Activated B cell treated with CpG ODN at 0.5 μM for 24 hours (primary cell): ENCODE measurements around the gene PAQR4. TPM values are rescaled to one million over a fixed set of nuclear protein-coding genes. Genes with fewer than 3 reads are reported as not detected.

ENCODE experiments used
- ATAC-seq: fragments of 200-7000 bp; cut with Tn5 transposase; one replicate; pipeline ENCODE4 v1.10.0; 2021; ENCODE audit warnings: low read depth, mild to moderate bottlenecking, moderate library complexity
- CTCF ChIA-PET: fragments of 350-600 bp; sonication (Branson Sonifier 250); formaldehyde crosslinking; loops from one replicate; lab custom pipeline; 2021; ENCODE audit warnings: antibody characterized with exemption; lab: Charles Lee
- POLR2A ChIA-PET: fragments of 350-600 bp; sonication (Branson Sonifier 250); formaldehyde crosslinking; loops from one replicate; lab custom pipeline; 2021; ENCODE audit warnings: antibody characterized with exemption; lab: Charles Lee
- DNase-seq: peaks from one replicate; pipeline ENCODE4 v3.0.0; 2022
- H3K27ac Mint-ChIP-seq: one replicate; pipeline ENCODE4 v1.8.0; 2020; ENCODE audit warnings: mixed read lengths
- H3K27me3 Mint-ChIP-seq: one replicate; pipeline ENCODE4 v1.8.0; 2021; ENCODE audit warnings: mixed read lengths
- H3K36me3 Mint-ChIP-seq: one replicate; pipeline ENCODE4 v1.8.0; 2021; ENCODE audit warnings: low read depth, mixed read lengths
- H3K4me1 Mint-ChIP-seq: one replicate; pipeline ENCODE4 v1.8.0; 2021; ENCODE audit warnings: mixed read lengths
- H3K4me3 Mint-ChIP-seq: one replicate; pipeline ENCODE4 v1.8.0; 2020; ENCODE audit warnings: mild to moderate bottlenecking, mixed read lengths
- H3K9me3 Mint-ChIP-seq: one replicate; pipeline ENCODE4 v1.8.0; 2020; ENCODE audit warnings: mixed read lengths
- CTCF ChIP-seq: fragments of 200-600 bp; IDR thresholded peaks from one replicate; pipeline ENCODE4 v1.8.0; 2022; ENCODE audit warnings: antibody characterized with exemption, mild to moderate bottlenecking
- intact Hi-C: fragments of 100-400 bp; cut with micrococcal nuclease; formaldehyde crosslinking; loops from one replicate; pipeline ENCODE4 v1.15.1; 2024
- total RNA-seq: library from RNA; stranded (reverse); gene quantifications from 2 replicates; pipeline ENCODE4 v1.2.3, GENCODE V29; 2022

Gene PAQR4
- total RNA-seq, 1 donor from 2014 or later: 2.7 TPM

DNA sequence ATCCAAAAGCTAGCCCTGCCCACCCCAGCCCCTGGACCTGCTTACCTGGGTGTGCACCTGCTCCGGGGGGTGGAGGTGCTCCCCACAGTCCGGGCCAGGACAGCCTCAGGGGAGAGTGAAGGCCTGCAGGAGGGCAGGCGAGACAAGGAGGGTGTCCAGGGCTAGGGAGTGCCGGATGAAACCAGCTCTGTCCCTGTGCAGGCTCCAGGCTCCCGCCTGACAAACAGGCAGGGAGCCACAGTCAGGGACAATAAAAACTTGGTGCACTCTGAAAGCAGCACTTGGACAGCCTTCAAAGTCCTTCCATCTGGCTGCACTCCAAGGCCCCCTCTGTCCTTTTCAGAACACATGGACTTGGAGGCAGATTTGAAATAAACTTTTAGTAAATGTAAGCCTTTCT is 3.9 kb downstream of the PAQR4 start:
- Mint-ChIP-seq H3K27ac (no peak overlapping the region), H3K4me3 (no peak overlapping the region), H3K4me1 (peaks cover 10% of the 10 kb centered on the region), H3K36me3 (no peaks in the 10 kb centered on the region), H3K9me3 (no peaks in the 10 kb centered on the region), H3K27me3 (peaks cover 9% of the 10 kb centered on the region)
- ATAC-seq (no peak), DNase-seq (no peak)
- intact Hi-C loops: no loop called here
- POLR2A ChIA-PET: no interaction called here
- TF ChIP-seq CTCF: no peak
- CTCF ChIA-PET: no interaction called here

- Mint-ChIP-seq H3K4me1 (peaks cover 4% of the 10 kb centered on the region), H3K36me3 (no peaks in the 10 kb centered on the region), H3K27ac (no peak overlapping the region), H3K9me3 (no peaks in the 10 kb centered on the region), H3K4me3 (no peak overlapping the region), H3K27me3 (peaks cover 5% of the 10 kb centered on the region)
- no peak for ATAC-seq
- ChIA-PET POLR2A (interaction anchor here (1.3 kb wide), 1 partner anchor 62 kb away, joined by 4 read pairs; the partner anchor contains the start of gene FLYWCH1), CTCF (no interaction called here)
- no peak for DNase-seq
- no peak for TF ChIP-seq CTCF
- intact Hi-C loops: no loop called here
These were observed 4.6 kb downstream of the PAQR4 start for GRCh38 chr16:2973605-2974318.

- CTCF ChIA-PET: interaction anchor here (1.2 kb wide), 1 partner anchor 58 kb away, joined by 3 read pairs; no protein-coding TSS in a partner anchor
- Mint-ChIP-seq H3K9me3 (no peaks in the 10 kb centered on the region), H3K4me3 (no peak overlapping the region), H3K4me1 (peaks cover 2% of the 10 kb centered on the region), H3K27ac (no peak overlapping the region), H3K27me3 (peaks cover 5% of the 10 kb centered on the region), H3K36me3 (no peaks in the 10 kb centered on the region)
- POLR2A ChIA-PET: interaction anchor here (1.3 kb wide), 1 partner anchor 63 kb away, joined by 4 read pairs; the partner anchor contains the start of gene FLYWCH1
- DNase-seq (no peak), ATAC-seq (no peak)
- TF ChIP-seq CTCF: no peak
- intact Hi-C loops: no loop called here
These were observed 5.3 kb downstream of the PAQR4 start for GRCh38 chr16:2974319-2975056.

DNA sequence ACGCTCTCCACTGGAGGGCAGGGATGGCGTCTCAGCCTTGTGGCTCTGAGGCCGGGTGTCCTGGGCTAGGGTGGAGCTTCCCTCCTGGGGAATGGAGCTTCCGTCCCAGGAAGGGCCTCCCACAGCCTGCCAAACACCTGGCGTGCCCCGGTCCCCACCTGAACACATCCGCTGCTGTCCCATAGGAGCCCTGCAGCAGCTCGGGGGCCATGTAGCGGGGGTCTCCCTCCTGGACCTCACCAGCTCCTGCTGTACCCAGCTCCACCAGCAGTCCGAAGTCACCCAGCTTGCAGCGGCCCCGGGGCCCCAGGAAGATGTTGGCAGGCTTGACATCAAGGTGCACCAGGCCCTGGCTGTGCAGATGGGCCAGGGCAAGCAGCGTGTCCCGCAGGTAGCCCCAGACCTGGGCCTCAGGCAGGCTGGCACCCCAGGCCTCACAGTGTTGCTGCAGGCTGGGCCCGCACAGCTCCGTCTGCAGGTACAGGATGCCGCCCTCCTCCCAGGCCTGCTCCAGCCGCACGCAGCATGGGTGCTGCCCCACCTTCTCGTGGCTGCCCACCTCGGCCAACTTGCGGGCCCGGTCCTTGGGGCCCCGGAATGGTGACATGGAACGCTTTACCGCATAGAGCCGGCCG is 6.1 kb downstream of the PAQR4 start:
- TF ChIP-seq CTCF: no peak
- Mint-ChIP-seq H3K27me3 (peaks cover 5% of the 10 kb centered on the region), H3K4me1 (peaks cover 4% of the 10 kb centered on the region), H3K4me3 (no peak overlapping the region), H3K27ac (no peak overlapping the region), H3K9me3 (no peaks in the 10 kb centered on the region), H3K36me3 (no peaks in the 10 kb centered on the region)
- ChIA-PET CTCF (interaction anchor here (1.2 kb wide), 1 partner anchor 57 kb away, joined by 3 read pairs; no protein-coding TSS in a partner anchor), POLR2A (interaction anchor here (1.3 kb wide), 1 partner anchor 63 kb away, joined by 4 read pairs; the partner anchor contains the start of gene FLYWCH1)
- intact Hi-C loops: no loop called here
- no peak for ATAC-seq
- no peak for DNase-seq

GRCh38 chr16:2976201-2976600 is 7.1 kb downstream of the PAQR4 start:
- CTCF ChIA-PET: no interaction called here
- POLR2A ChIA-PET: no interaction called here
- Mint-ChIP-seq H3K9me3 (no peaks in the 10 kb centered on the region), H3K36me3 (no peaks in the 10 kb centered on the region), H3K27ac (no peak overlapping the region), H3K4me3 (no peak overlapping the region), H3K4me1 (peaks cover 9% of the 10 kb centered on the region), H3K27me3 (peaks cover 4% of the 10 kb centered on the region)
- no peak for ATAC-seq
- intact Hi-C loops: no loop called here
- DNase-seq: no peak
- TF ChIP-seq CTCF: no peak
